Mesodermal cell (in vitro differentiated cells): ENCODE results near the gene ZSCAN30.

ENCODE experiments used
- H3K27ac ChIP-seq: 2 replicates; pipeline ENCODE4 v1.7.0; 2013; ENCODE audit warnings: mild to moderate bottlenecking, low read depth, low read length, moderate library complexity; ENCODE audit not compliant: severe bottlenecking
- H3K36me3 ChIP-seq: 2 replicates; pipeline ENCODE4 v1.7.1; 2013; ENCODE audit warnings: mild to moderate bottlenecking, low read length, moderate library complexity; ENCODE audit not compliant: control insufficient read depth, insufficient read depth
- H3K4me1 ChIP-seq: one replicate; pipeline ENCODE4 v1.7.1; 2013; ENCODE audit warnings: mild to moderate bottlenecking, low read length; ENCODE audit not compliant: insufficient read depth, control insufficient read depth, poor library complexity, severe bottlenecking
- H3K4me3 ChIP-seq: 2 replicates; pipeline ENCODE4 v1.7.0; 2013; ENCODE audit warnings: low read length, control low read depth, mild to moderate bottlenecking; ENCODE audit not compliant: insufficient read depth, poor library complexity, severe bottlenecking; ENCODE audit errors: extremely low read depth
- H3K9me3 ChIP-seq: 2 replicates; pipeline ENCODE4 v1.7.1; 2013; ENCODE audit warnings: mild to moderate bottlenecking, low read length, moderate library complexity; ENCODE audit not compliant: control insufficient read depth
- WGBS, 2 experiments: methylation state at CpG; one replicate each; pipeline ENCODE4 v1.1.5; 2013; ENCODE audit warnings: missing lambda C conversion rate in 2 of 2; ENCODE audit not compliant: insufficient coverage in 2 of 2; 5-methylcytosine and 5-hydroxymethylcytosine counted together

Gene ZSCAN30

DNA sequence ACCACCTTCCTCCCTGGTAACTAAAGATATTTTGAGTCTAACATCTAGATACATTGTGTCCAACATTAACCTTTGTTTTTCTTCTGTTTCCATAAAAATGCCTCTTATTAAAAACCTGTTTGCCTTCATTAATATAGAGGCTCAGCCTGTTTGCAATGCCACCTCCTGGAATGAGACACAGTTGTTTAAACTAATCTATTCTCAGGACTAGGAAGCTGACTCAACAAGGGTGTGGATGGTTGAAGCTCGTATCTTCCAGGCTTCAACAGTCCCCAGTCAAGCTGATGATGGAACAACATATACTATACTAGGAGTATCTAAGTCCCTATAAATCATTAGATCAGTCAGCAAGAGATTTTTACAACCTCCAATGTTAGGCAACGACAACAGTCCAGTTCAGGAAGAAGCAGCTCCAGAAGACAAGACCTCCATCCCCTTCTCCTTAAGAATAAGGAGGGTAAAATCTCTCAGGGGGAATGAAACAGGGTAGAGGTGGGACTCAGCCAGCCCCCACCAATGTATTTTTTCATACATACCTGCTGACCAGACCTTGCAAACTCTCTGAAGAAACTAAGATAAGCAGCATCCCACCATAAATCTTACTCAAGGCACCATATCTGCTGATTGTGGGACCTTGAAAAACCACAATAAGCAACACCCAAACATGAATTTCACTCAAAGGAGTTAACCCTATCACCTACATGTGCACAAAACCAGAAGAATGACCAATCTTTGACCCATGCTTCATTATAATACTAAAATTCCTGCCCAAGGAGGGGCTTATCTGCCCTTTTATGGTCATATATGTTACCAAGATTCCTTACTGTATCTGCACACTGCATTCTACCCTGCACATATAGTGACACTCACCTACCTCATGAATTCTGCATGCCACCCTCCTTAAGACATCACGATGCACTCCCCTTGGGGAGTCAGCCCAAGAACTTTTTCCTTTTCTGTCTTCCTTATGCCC lies 32.7 kb upstream of the ZSCAN30 start:
- WGBS, 2 experiments = 87% methylated on average over 2 of the region's 3 CpGs; no CpG with 5 or more reads in 1 of the 2 experiments
- peaks cover 7% of the 10 kb centered on the region for H3K4me1 ChIP-seq
- no peaks in the 10 kb centered on the region for H3K36me3 ChIP-seq
- H3K4me3 ChIP-seq = no peak overlapping the region
- no peak overlapping the region for H3K27ac ChIP-seq
- H3K9me3 ChIP-seq = no peaks in the 10 kb centered on the region

DNA sequence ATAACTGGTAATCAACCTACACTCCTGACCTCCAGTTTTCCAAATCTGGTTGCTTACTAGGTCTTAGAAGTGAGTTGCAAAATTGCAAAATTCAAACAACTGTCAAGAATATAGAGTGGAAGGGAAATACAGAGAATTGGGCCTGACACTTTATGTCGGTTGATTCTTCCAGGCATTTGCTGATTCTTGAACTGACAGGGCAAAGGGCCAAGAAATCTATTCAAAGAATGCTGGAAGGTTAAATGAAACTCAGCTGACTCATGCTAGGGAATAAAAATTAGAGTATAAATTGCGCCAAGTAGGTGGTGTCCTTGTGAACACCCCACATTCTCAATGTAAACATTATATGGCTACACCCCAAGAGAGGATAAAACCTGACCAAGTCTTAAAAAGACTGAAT lies 21.5 kb upstream of the ZSCAN30 start:
- peaks cover 27% of the 10 kb centered on the region for H3K9me3 ChIP-seq
- no peak overlapping the region for H3K4me3 ChIP-seq
- WGBS, 2 experiments = 92 to 100% methylated on average over 1 to 2 of the region's 2 CpGs
- H3K4me1 ChIP-seq = no peaks in the 10 kb centered on the region
- peaks cover 23% of the 10 kb centered on the region for H3K36me3 ChIP-seq
- no peak overlapping the region for H3K27ac ChIP-seq

DNA sequence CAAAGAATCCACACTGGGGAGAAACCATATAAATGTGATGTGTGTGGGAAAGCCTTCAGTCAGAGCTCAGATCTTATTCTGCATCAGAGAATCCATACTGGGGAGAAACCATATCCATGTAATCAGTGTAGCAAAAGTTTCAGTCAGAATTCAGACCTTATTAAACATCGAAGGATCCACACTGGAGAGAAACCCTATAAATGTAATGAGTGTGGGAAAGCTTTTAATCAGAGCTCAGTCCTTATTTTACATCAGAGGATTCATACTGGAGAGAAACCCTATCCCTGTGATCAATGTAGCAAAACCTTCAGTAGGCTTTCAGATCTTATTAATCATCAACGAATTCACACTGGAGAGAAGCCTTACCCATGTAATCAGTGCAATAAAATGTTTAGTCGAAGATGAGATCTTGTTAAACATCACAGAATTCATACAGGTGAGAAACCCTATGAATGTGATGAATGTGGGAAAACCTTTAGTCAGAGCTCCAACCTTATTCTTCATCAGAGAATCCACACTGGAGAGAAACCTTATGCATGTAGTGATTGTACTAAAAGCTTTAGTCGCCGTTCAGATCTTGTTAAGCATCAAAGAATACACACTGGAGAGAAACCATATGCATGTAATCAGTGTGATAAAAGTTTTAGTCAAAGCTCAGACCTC lies 16.7 kb upstream of the ZSCAN30 start:
- H3K9me3 ChIP-seq = peaks cover 72% of the 10 kb centered on the region
- peaks cover 67% of the 10 kb centered on the region for H3K36me3 ChIP-seq
- H3K4me3 ChIP-seq = no peak overlapping the region
- H3K27ac ChIP-seq = no peak overlapping the region
- H3K4me1 ChIP-seq = no peaks in the 10 kb centered on the region
- 80% methylated on average over 1 of the region's 5 CpGs; no CpG with 5 or more reads in 1 of the 2 experiments for WGBS, 2 experiments

DNA sequence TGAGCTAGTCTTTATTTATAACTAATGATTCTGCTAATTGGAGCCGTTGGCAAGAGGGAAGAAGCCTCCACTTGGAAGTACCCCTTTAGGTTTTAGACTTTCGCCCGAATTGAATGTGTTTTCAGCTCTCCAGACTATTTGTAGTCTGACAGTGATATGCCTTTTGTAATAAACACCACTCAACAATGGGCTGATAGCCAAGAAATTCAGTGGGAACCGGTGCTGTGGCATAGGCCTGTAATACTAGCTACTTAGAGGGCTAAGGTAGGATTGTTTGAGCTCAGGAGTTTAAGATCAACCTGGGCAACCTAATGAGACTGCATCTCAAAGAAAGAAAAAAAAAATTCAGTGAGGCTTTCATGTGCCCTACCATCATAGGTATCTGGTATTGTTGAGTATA lies 13.6 kb upstream of the ZSCAN30 start:
- no peak overlapping the region for H3K4me3 ChIP-seq
- WGBS, 2 experiments = 100% methylated on average over 1 to 2 of the region's 4 CpGs
- H3K36me3 ChIP-seq = peaks cover 91% of the 10 kb centered on the region
- H3K9me3 ChIP-seq = peaks cover 76% of the 10 kb centered on the region
- no peak overlapping the region for H3K27ac ChIP-seq
- no peaks in the 10 kb centered on the region for H3K4me1 ChIP-seq

DNA sequence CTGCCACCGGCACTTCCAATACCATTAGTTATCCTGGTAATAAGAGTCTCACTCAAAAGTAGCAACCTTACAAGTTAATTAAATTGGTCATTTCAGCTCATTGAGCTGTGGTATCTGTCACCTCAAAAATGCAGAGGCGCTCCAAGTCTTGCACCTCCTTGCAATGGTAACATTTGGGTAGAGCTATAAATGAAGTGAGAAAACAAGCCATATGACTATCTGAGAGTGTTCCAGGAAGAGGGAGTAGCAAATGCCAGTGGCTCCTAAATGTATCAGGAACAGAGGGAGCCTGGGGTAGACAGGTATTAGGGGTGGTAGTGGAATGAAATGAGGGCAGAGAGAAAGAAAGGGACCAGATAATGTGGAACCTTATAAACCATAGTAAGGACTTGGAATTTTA lies 6.0 kb upstream of the ZSCAN30 start:
- H3K27ac ChIP-seq = no peak overlapping the region
- no peak overlapping the region for H3K4me3 ChIP-seq
- peaks cover 88% of the 10 kb centered on the region for H3K36me3 ChIP-seq
- peaks cover 24% of the 10 kb centered on the region for H3K9me3 ChIP-seq
- peaks cover 2% of the 10 kb centered on the region for H3K4me1 ChIP-seq
- 93 to 100% methylated on average over 2 of the region's 2 CpGs for WGBS, 2 experiments

DNA sequence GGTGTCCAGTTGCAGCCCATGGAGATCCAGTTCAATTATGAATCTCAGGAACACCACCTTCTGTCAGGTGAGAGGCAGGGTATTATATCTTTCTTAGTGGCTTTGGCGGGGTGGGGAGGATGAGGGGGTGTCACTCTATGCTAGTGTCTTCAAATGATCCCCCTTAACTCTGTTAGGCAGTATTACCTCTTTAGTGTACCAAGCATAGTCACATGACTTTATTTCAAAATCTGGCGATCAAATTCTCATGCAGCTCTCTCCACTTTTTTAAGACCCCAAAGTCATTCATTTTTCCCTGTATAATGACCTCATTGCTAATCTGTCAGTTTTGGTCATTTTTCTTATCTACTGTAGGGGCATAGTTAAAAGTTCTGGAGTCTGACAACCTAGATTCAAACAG lies 1.1 kb upstream of the ZSCAN30 start:
- Histone ChIP-seq H3K27ac (no peak overlapping the region), H3K4me3 (peak overlapping the region; percentile 79), H3K36me3 (peaks cover 44% of the 10 kb centered on the region), H3K9me3 (peaks cover 10% of the 10 kb centered on the region), H3K4me1 (peaks cover 4% of the 10 kb centered on the region)
- 63 to 100% methylated on average over 1 of the region's 2 CpGs for WGBS, 2 experiments

DNA sequence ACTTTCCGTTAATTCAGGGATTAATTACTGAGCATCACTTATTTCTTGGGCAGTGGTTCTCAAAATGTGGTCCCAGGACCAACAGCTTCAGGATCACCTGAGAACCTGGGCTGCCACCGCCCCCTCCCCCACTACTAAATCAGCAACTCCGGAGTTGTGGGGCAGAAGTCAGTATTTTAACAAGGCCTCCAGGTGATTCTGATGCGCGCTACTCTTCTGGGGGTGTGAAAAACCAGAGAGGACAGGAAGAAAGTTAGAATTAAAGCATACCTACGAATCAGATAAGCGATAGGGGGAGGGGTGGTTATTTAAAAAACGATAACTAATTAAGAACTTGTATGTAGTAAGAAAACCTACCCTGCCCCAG lies 319 bp downstream of the ZSCAN30 start:
- 6 to 21% methylated on average over 3 of the region's 8 CpGs for WGBS, 2 experiments
- Histone ChIP-seq H3K9me3 (peaks cover 13% of the 10 kb centered on the region), H3K36me3 (peaks cover 32% of the 10 kb centered on the region), H3K27ac (peak overlapping the region; percentile 66), H3K4me1 (peaks cover 4% of the 10 kb centered on the region), H3K4me3 (peak overlapping the region; percentile 79)

DNA sequence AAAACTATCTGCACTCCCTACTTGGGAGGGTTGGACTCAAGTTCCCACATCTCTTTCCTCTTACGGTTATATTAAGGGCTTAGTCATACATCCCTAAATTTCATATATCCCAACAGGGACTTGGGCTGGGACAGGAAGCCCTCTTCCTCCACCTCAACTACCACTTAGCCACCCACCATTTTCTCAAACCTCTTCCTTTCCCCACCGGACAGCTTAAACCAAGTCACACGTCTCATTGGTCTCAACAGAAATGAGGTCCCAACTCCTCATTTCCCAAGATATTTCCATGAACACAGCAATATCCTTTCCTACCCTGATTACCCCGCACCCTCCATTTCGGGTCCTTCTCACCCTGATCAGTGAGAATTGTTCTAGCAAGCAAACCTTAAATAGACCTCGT lies 736 bp downstream of the ZSCAN30 start:
- Histone ChIP-seq H3K4me3 (peak overlapping the region; percentile 79), H3K4me1 (peaks cover 4% of the 10 kb centered on the region), H3K27ac (peak overlapping the region; percentile 66), H3K36me3 (peaks cover 32% of the 10 kb centered on the region), H3K9me3 (peaks cover 17% of the 10 kb centered on the region)
- 70 to 88% methylated on average over 5 to 6 of the region's 6 CpGs for WGBS, 2 experiments

DNA sequence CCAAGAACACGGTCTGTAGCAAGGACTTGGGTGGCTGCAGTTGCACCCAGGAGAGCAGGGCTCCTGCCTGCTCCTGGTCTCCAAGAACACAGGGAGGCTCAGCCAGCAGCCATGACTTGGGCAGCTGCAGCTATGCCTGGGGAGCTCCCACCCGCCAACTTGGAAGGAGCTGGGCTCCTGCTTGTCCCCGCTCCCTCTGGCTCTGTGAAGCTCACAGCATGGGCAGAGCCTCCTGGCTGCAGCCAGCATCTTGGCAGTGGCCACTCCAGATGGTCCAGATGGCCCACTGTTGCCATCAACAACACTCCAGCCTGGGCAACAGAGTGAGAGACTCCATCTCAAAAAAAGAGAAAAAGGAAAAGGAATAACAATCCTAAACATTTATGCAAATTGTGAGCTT lies 5.2 kb downstream of the ZSCAN30 start:
- no peak overlapping the region for H3K4me3 ChIP-seq
- 94 to 95% methylated on average over 2 of the region's 3 CpGs for WGBS, 2 experiments

DNA sequence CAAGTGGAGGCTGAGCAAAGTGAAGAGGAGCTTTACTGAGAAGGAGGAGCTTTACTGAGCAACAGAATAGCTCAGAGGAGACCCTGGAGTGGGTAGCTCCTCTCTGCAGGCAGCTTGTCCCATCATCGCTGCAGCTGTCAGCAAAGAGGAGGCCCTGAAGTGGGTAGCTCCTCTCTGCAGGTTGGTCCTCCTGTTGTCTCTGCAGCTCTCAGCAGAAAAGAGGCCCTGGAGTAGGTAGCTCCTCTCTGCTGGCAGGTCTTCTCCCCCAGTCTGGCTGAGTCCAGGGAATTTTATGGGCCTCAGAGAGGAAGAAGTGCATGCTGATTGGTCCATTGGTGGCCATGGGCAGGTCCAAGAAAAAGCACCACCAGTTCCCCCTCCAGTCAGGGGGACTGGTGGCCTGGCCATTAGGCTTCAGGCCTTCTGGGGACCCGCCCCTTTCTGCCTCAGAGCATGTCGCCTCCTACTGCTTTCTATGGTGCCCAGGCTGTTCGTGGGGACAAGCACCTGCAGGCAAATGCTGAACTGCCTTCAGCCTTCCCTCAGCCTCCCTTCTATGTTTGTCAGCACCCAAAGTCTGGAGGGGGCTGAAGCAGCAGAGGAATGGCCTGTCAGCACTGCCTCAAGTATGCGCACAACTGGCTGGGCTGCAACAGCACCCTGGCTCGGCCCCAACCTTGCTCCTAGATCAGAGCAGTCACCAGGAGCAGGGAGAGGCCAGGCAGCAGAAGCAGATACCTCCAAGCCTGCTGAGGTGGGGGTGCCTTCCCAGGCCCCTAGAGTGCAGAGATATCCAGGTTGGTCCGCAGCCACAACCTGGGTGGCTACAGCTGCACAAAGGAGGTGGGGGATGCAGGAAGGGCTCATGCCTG lies 5.9 kb downstream of the ZSCAN30 start:
- Histone ChIP-seq H3K27ac (no peak overlapping the region), H3K36me3 (peaks cover 14% of the 10 kb centered on the region), H3K4me1 (peaks cover 10% of the 10 kb centered on the region), H3K4me3 (no peak overlapping the region), H3K9me3 (peaks cover 34% of the 10 kb centered on the region)
- WGBS, 2 experiments = 92 to 95% methylated on average over 7 of the region's 7 CpGs

More for the DNA sequence above, 5.2 kb downstream of the ZSCAN30 start:
- H3K27ac ChIP-seq = no peak overlapping the region
- peaks cover 33% of the 10 kb centered on the region for H3K9me3 ChIP-seq
- peaks cover 14% of the 10 kb centered on the region for H3K36me3 ChIP-seq
- H3K4me1 ChIP-seq = peaks cover 10% of the 10 kb centered on the region
